GM23338 (cell line): ENCODE measurements around the gene KHSRP.

Experiments used
- EZH2 ChIP-seq: fragments of 200-600 bp; sonication (generic); IDR thresholded peaks from one replicate; pipeline ENCODE4 v1.8.0; 2017; ENCODE audit warnings: antibody characterized with exemption, mild to moderate bottlenecking, low read depth; ENCODE audit not compliant: unreplicated experiment
- POLR2AphosphoS5 ChIP-seq: IDR thresholded peaks from 2 replicates; pipeline ENCODE4 v1.6.1; 2016; ENCODE audit warnings: antibody characterized with exemption, low read depth
- REST ChIP-seq: IDR thresholded peaks from one replicate; pipeline ENCODE4 v1.6.1; 2018; ENCODE audit warnings: antibody characterized with exemption; ENCODE audit not compliant: unreplicated experiment
- ZNF331 ChIP-seq: fragments of 250-450 bp; sonication (Bioruptor Pico); IDR thresholded peaks from 2 replicates; pipeline ENCODE4 v1.5.0; 2020; ENCODE audit warnings: low read depth, mild to moderate bottlenecking, moderate library complexity
- TF ChIP-seq, protein P1 (sequence below), 2 experiments: fragments of 200-600 bp in 1 of 2; sonication (generic) in 1 of 2; conservative IDR thresholded peaks; 2 replicates each; pipeline versions ENCODE4 v1.5.1 to v1.6.1; 2016 to 2017; ENCODE audit warnings: antibody characterized with exemption in 2 of 2, low read depth in 2 of 2, mild to moderate bottlenecking in 2 of 2, moderate library complexity in 1 of 2

GRCh38 chr19:6374711-6375410, 49.8 kb downstream of the KHSRP start:
- TF ChIP-seq EZH2 (no peak), REST (no peak), POLR2AphosphoS5 (no peak), ZNF331 (no peak)
- TF ChIP-seq, protein P1, sequence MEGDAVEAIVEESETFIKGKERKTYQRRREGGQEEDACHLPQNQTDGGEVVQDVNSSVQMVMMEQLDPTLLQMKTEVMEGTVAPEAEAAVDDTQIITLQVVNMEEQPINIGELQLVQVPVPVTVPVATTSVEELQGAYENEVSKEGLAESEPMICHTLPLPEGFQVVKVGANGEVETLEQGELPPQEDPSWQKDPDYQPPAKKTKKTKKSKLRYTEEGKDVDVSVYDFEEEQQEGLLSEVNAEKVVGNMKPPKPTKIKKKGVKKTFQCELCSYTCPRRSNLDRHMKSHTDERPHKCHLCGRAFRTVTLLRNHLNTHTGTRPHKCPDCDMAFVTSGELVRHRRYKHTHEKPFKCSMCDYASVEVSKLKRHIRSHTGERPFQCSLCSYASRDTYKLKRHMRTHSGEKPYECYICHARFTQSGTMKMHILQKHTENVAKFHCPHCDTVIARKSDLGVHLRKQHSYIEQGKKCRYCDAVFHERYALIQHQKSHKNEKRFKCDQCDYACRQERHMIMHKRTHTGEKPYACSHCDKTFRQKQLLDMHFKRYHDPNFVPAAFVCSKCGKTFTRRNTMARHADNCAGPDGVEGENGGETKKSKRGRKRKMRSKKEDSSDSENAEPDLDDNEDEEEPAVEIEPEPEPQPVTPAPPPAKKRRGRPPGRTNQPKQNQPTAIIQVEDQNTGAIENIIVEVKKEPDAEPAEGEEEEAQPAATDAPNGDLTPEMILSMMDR (conservative IDR thresholded peaks at IDR 0.05; ENCODE audit: low read depth in 2 of 2), result no peak
